ENCODE measurements around the gene LPO. TPM values are rescaled to one million over a fixed set of nuclear protein-coding genes. Genes with fewer than 3 reads are reported as not detected.

The LPO gene
- total RNA-seq, 1 experiment from 2014 or later: 0.20 TPM

- TF ChIP-seq ARID4B (CRISPR knock-in tag; IDR thresholded peaks at IDR 0.05; ENCODE audit: borderline replicate concordance): no peak
- no peak for TF ChIP-seq CREM (CRISPR knock-in tag; IDR thresholded peaks at IDR 0.05)
- TF ChIP-seq ZNF671 (CRISPR knock-in tag; IDR thresholded peaks at IDR 0.05): no peak
- no peak for TF ChIP-seq CREB1 (CRISPR knock-in tag; IDR thresholded peaks at IDR 0.05)
- TF ChIP-seq E2F5 (CRISPR knock-in tag; IDR thresholded peaks at IDR 0.05): no peak
- TF ChIP-seq ZNF121 (CRISPR knock-in tag; IDR thresholded peaks at IDR 0.05): no peak
- TF ChIP-seq PRDM15 (CRISPR knock-in tag; IDR thresholded peaks at IDR 0.05): no peak
- TF ChIP-seq RORB (CRISPR knock-in tag; IDR thresholded peaks at IDR 0.05): no peak
- no peak for TF ChIP-seq CTCF (IDR thresholded peaks at IDR 0.05)
- TF ChIP-seq NR2C2 (CRISPR knock-in tag; IDR thresholded peaks at IDR 0.05): no peak
- no peak for TF ChIP-seq RELA (CRISPR knock-in tag; IDR thresholded peaks at IDR 0.05; ENCODE audit: borderline replicate concordance)
- no peak for TF ChIP-seq IRF2 (CRISPR knock-in tag; IDR thresholded peaks at IDR 0.05; ENCODE audit: borderline replicate concordance, low read depth)
Observed at GRCh38 chr17:58273453-58274104, 35.2 kb downstream of the LPO start (continued).

GRCh38 chr17:58275417-58275816 lies 37.0 kb downstream of the LPO start:
- Mint-ChIP-seq H3K4me1 (no peaks in the 10 kb centered on the region), H3K27me3 (ENCODE audit: low read depth) (peaks cover 14% of the 10 kb centered on the region), H3K36me3 (no peaks in the 10 kb centered on the region), H3K9me3 (no peaks in the 10 kb centered on the region), H3K27ac (no peak overlapping the region), H3K4me3 (no peak overlapping the region)
- ATAC-seq: no peak
- no peak for DNase-seq (ENCODE audit: low spot score)
- TF ChIP-seq ZNF396 (CRISPR knock-in tag; IDR thresholded peaks at IDR 0.05; ENCODE audit: borderline replicate concordance): no peak
- POLR2A ChIA-PET: interaction anchor here (1.0 kb wide), 1 partner anchor 77 kb away, joined by 3 read pairs; no protein-coding TSS in a partner anchor
- CTCF ChIA-PET: interaction anchor here (0.5 to 4.6 kb wide), 8 partner anchors 9 to 212 kb away, joined by 3 to 19 read pairs (median 4); partner anchors contain the start of genes HSF5 and RNF43
